Endothelial cell of umbilical vein (primary cell): ENCODE measurements around the gene PROCR.

ENCODE experiments used
- CTCF ChIP-seq, 2 donors: IDR thresholded peaks; 1 replicate in 1 of 2; 2 replicates in 1 of 2; pipeline ENCODE4 v1.5.1; 2011; ENCODE audit warnings: low read length in 2 of 2, mild to moderate bottlenecking in 2 of 2, moderate library complexity in 2 of 2, control low read depth in 1 of 2, inconsistent platforms in 1 of 2, low read depth in 1 of 2; ENCODE audit not compliant: insufficient read depth in 1 of 2; ENCODE audit errors: extremely low read depth in 1 of 2
- FOS ChIP-seq: IDR thresholded peaks from 2 replicates; pipeline ENCODE4 v1.6.1; 2011; ENCODE audit warnings: mild to moderate bottlenecking, low read length, moderate library complexity, borderline replicate concordance; ENCODE audit not compliant: insufficient read depth
- GATA2 ChIP-seq: IDR thresholded peaks from 2 replicates; pipeline ENCODE4 v1.7.0; 2011; ENCODE audit warnings: low read depth, mild to moderate bottlenecking, moderate library complexity, mixed read lengths, low read length; ENCODE audit not compliant: insufficient read length, insufficient read depth
- JUN ChIP-seq: IDR thresholded peaks from 2 replicates; pipeline ENCODE4 v1.6.1; 2011; ENCODE audit warnings: borderline replicate concordance, low read depth; ENCODE audit not compliant: insufficient read length, insufficient read depth
- MYC ChIP-seq: IDR thresholded peaks from one replicate; pipeline ENCODE4 v1.6.1; 2011; ENCODE audit warnings: mild to moderate bottlenecking, low read depth, low read length
- POLR2A ChIP-seq: IDR thresholded peaks from 2 replicates; pipeline ENCODE4 v1.6.1; 2012; ENCODE audit warnings: low read depth, mild to moderate bottlenecking, control low read depth, low read length
- POLR2AphosphoS5 ChIP-seq: IDR thresholded peaks from 2 replicates; pipeline ENCODE4 v1.6.1; 2012; ENCODE audit warnings: low read depth, mild to moderate bottlenecking, control low read depth, low read length, moderate library complexity; ENCODE audit not compliant: insufficient read depth

DNA sequence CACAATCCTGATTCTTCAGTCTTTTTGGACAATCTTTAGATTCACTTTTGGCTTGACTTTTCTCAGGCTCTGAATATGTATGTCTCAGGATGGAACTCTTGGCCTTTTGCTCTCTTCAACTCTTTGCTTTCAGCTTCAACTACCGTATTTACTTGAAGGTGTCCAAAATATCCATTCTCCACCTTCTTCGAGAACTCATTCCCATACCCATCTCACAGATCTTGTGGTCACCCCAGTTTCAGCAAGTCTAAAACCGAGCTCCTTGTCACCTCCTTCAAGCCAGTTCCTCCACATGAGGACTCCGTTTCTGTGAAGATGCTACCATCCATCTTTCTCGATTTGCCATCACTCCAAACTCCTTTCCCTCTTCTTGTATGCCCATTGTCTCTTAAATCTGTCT lies 52.7 kb downstream of the PROCR start:
- TF ChIP-seq MYC (no peak), GATA2 (no peak), POLR2AphosphoS5 (no peak), CTCF (IDR thresholded peaks at IDR 0.05; ENCODE audit: extremely low read depth in 1 of 2, insufficient read depth in 1 of 2, low read depth in 1 of 2, low read length in 2 of 2) (no peak), FOS (no peak), JUN (no peak), POLR2A (no peak)
